Endothelial cell of umbilical vein (primary cell): ENCODE results near the gene EML1. TPM values are rescaled to one million over a fixed set of nuclear protein-coding genes. Genes with fewer than 3 reads are reported as not detected.

Source experiments
- BruUV-seq: library from RNA; stranded (reverse); fragments of 400-500 nt; replicated peaks from 2 replicates; lab custom pipeline; 2021; lab: Mats Ljungman, UMichigan
- CTCF ChIA-PET: fragments of 300-600, 350-600 bp; sonication (Branson Sonifier 250); formaldehyde crosslinking; loops from one replicate; lab custom pipeline; 2021; ENCODE audit warnings: antibody characterized with exemption, inconsistent platforms; lab: Charles Lee
- POLR2A ChIA-PET: fragments of 300-600, 350-600 bp; sonication (Branson Sonifier 250); formaldehyde crosslinking; loops from one replicate; lab custom pipeline; 2021; ENCODE audit warnings: antibody characterized with exemption, inconsistent platforms; lab: Charles Lee
- DNase-seq: peaks from one replicate; pipeline ENCODE4 v3.0.0-alpha.2; 2011; ENCODE audit warnings: low read depth, low spot score
- FAIRE-seq: peaks from 2 replicates; lab custom pipeline; 2011; peaks lifted over from hg19 to GRCh38; lab: Jason Lieb, UNC
- H2AFZ ChIP-seq: 2 replicates; pipeline ENCODE4 v1.6.0; 2012; ENCODE audit warnings: low read depth, low read length, control low read depth, inconsistent platforms
- H3K27ac ChIP-seq: 2 replicates; pipeline ENCODE4 v1.5.1; 2011; ENCODE audit warnings: low read depth, mild to moderate bottlenecking, control low read depth, low read length, moderate library complexity; ENCODE audit not compliant: insufficient read depth
- H3K27me3 ChIP-seq, 2 experiments: 2 replicates each; pipeline versions ENCODE4 v1.6.0 to v1.6.1; 2011; ENCODE audit warnings: low read length in 2 of 2, mixed read lengths in 1 of 2; ENCODE audit not compliant: control insufficient read depth in 2 of 2, insufficient read depth in 2 of 2
- H3K36me3 ChIP-seq, 2 experiments: 2 replicates in 1 of 2; 3 replicates in 1 of 2; pipeline ENCODE4 v1.5.1; 2011; ENCODE audit warnings: low read length in 2 of 2, mild to moderate bottlenecking in 1 of 2, moderate library complexity in 1 of 2; ENCODE audit not compliant: control insufficient read depth in 2 of 2, insufficient read depth in 2 of 2; ENCODE audit errors: extremely low read depth in 1 of 2
- H3K4me1 ChIP-seq: 3 replicates; pipeline ENCODE4 v1.5.1; 2011; ENCODE audit warnings: mild to moderate bottlenecking, low read length; ENCODE audit not compliant: control insufficient read depth, insufficient read depth; ENCODE audit errors: extremely low read depth
- H3K4me2 ChIP-seq: 2 replicates; pipeline ENCODE4 v1.6.1; 2011; ENCODE audit warnings: low read length, control low read depth, mixed read lengths; ENCODE audit not compliant: insufficient read depth
- H3K4me3 ChIP-seq, 3 experiments: fragments of 200-600 bp in 1 of 3; sonication (generic), shearing (Covaris generic) in 1 of 3; replicated peaks in 1 of 3; 2 replicates each; pipeline ENCODE4 v1.5.1; 2011 to 2016; ENCODE audit warnings: control low read depth in 3 of 3, low read length in 3 of 3, mild to moderate bottlenecking in 2 of 3, inconsistent platforms in 1 of 3, low read depth in 1 of 3, moderate library complexity in 1 of 3; ENCODE audit not compliant: insufficient read depth in 1 of 3
- H3K79me2 ChIP-seq: 2 replicates; pipeline ENCODE4 v1.6.0; 2012; ENCODE audit warnings: low read length, inconsistent platforms; ENCODE audit not compliant: control insufficient read depth, insufficient read depth
- H3K9ac ChIP-seq: replicated peaks from 2 replicates; pipeline ENCODE3; 2011; ENCODE audit warnings: low read length, control low read depth; ENCODE audit not compliant: insufficient read depth; ENCODE audit errors: extremely low read depth
- H3K9me1 ChIP-seq: replicated peaks from 3 replicates; pipeline ENCODE4 v1.6.0; 2011; ENCODE audit warnings: mild to moderate bottlenecking, low read length; ENCODE audit not compliant: control insufficient read depth, insufficient read depth; ENCODE audit errors: extremely low read depth
- H3K9me3 ChIP-seq: replicated peaks from 2 replicates; pipeline ENCODE4 v1.5.1; 2012; ENCODE audit warnings: low read length, inconsistent platforms; ENCODE audit not compliant: control insufficient read depth, insufficient read depth
- H4K20me1 ChIP-seq: replicated peaks from 2 replicates; pipeline ENCODE3; 2011; ENCODE audit warnings: mild to moderate bottlenecking, low read length; ENCODE audit not compliant: control insufficient read depth, insufficient read depth; ENCODE audit errors: extremely low read depth
- JUN ChIP-seq: IDR thresholded peaks from 2 replicates; pipeline ENCODE4 v1.6.1; 2011; ENCODE audit warnings: borderline replicate concordance, low read depth; ENCODE audit not compliant: insufficient read length, insufficient read depth
- MAX ChIP-seq: IDR thresholded peaks from 2 replicates; pipeline ENCODE4 v1.6.1; 2011; ENCODE audit not compliant: insufficient read depth, insufficient read length
- dilution Hi-C: fragments of 300-500 bp; cut with MboI; formaldehyde crosslinking; loops from one replicate; pipeline ENCODE4 v1.15.0; 2019; ENCODE audit warnings: low sequenced_read_pairs; ENCODE audit not compliant: extremely low pct_ligation_motif_present
- intact Hi-C: fragments of 100-400 bp; cut with micrococcal nuclease; formaldehyde crosslinking; loops from one replicate; pipeline ENCODE4 v1.10.0; 2022
- polyA plus RNA-seq, 4 experiments: library from polyadenylated mRNA; depleted of rRNA in 3 of 4; stranded (reverse) in 3 of 4; unstranded in 1 of 4; fragments of >200 nt; gene quantifications; 2 replicates each; pipeline versions ENCODE4 v1.2.1 to v1.2.3, GENCODE V29; 2011 to 2012; ENCODE audit warnings: missing spikeins in 1 of 4
- total RNA-seq: library from RNA; stranded (reverse); gene quantifications from 2 replicates; pipeline ENCODE4 v1.2.3, GENCODE V29; 2021
- TF ChIP-seq, protein P1 (sequence below), 2 donors: IDR thresholded peaks; 1 replicate in 1 of 2; 2 replicates in 1 of 2; pipeline ENCODE4 v1.5.1; 2011; ENCODE audit warnings: low read length in 2 of 2, mild to moderate bottlenecking in 2 of 2, moderate library complexity in 2 of 2, control low read depth in 1 of 2, inconsistent platforms in 1 of 2, low read depth in 1 of 2; ENCODE audit not compliant: insufficient read depth in 1 of 2; ENCODE audit errors: extremely low read depth in 1 of 2

The EML1 gene
- total and polyA plus RNA-seq, 2 donors (not counting 3 experiments of a cell fraction or from before 2014, with no cell fraction given) = 22.9 to 33.0 TPM

GRCh38 chr14:99753225-99754140 lies 39.7 kb upstream of the EML1 start:
- Histone ChIP-seq H3K36me3 (no peaks in the 10 kb centered on the region), H3K9ac (peak overlapping the region; percentile 45), H2AFZ (peak overlapping the region; percentile 7), H4K20me1 (no peaks in the 10 kb centered on the region), H3K4me3 (no peak overlapping the region), H3K4me1 (peaks cover 72% of the 10 kb centered on the region), H3K79me2 (no peaks in the 10 kb centered on the region), H3K4me2 (no peak overlapping the region), H3K9me1 (no peaks in the 10 kb centered on the region), H3K9me3 (no peaks in the 10 kb centered on the region), H3K27ac (peak overlapping the region; percentile 87), H3K27me3 (no peaks in the 10 kb centered on the region)
- DNase-seq (peak; percentile 35), FAIRE-seq (no peak)
- ChIA-PET POLR2A (interaction anchor here (0.9 kb wide), 1 partner anchor 15 kb away, joined by 3 read pairs; no protein-coding TSS in a partner anchor), CTCF (interaction anchor here (1.0 to 4.8 kb wide), 7 partner anchors 10 to 41 kb away, joined by 3 to 26 read pairs (median 9); partner anchors contain the start of gene EML1)
- dilution Hi-C loops (no loop called here), intact Hi-C loops (loop anchor here (5.0 to 10.0 kb wide), 3 partner anchors 151 to 631 kb away; partner anchors contain the start of gene CCDC85C)
- BruUV-seq = no TSS peak
- TF ChIP-seq, protein P1, sequence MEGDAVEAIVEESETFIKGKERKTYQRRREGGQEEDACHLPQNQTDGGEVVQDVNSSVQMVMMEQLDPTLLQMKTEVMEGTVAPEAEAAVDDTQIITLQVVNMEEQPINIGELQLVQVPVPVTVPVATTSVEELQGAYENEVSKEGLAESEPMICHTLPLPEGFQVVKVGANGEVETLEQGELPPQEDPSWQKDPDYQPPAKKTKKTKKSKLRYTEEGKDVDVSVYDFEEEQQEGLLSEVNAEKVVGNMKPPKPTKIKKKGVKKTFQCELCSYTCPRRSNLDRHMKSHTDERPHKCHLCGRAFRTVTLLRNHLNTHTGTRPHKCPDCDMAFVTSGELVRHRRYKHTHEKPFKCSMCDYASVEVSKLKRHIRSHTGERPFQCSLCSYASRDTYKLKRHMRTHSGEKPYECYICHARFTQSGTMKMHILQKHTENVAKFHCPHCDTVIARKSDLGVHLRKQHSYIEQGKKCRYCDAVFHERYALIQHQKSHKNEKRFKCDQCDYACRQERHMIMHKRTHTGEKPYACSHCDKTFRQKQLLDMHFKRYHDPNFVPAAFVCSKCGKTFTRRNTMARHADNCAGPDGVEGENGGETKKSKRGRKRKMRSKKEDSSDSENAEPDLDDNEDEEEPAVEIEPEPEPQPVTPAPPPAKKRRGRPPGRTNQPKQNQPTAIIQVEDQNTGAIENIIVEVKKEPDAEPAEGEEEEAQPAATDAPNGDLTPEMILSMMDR (IDR thresholded peaks at IDR 0.05; ENCODE audit: extremely low read depth in 1 of 2, insufficient read depth in 1 of 2, low read depth in 1 of 2, low read length in 2 of 2) = peak in 1 of 2 donors; percentile 2
- TF ChIP-seq MAX (no peak), JUN (no peak)
